Neural progenitor cell (in vitro differentiated cells): ENCODE measurements around the gene TMEM40. TPM values are rescaled to one million over a fixed set of nuclear protein-coding genes. Genes with fewer than 3 reads are reported as not detected.
"Not testable (repeated sequence)": the region's sequence is repeated elsewhere in the genome, so short reads cannot be mapped to it uniquely, and the experiment has no call there.

ENCODE experiments used
- DNase-seq: peaks from one replicate; pipeline ENCODE4 v3.0.0-alpha.2; 2016; ENCODE audit warnings: low spot score
- H2AFZ ChIP-seq: fragments of 200-600 bp; sonication (generic); replicated peaks from 2 replicates; pipeline ENCODE4 v1.6.1; 2016; ENCODE audit warnings: antibody characterized with exemption
- H3F3A ChIP-seq: fragments of 200-600 bp; sonication (generic); 2 replicates; pipeline ENCODE4 v1.6.1; 2016; ENCODE audit warnings: antibody characterized with exemption, low read depth
- H3K27ac ChIP-seq: fragments of 200-600 bp; sonication (generic); 2 replicates; pipeline ENCODE4 v1.5.1; 2016; ENCODE audit warnings: mild to moderate bottlenecking
- H3K27me3 ChIP-seq: fragments of 200-600 bp; sonication (generic); 2 replicates; pipeline ENCODE4 v1.6.1; 2016; ENCODE audit warnings: mild to moderate bottlenecking, moderate library complexity
- H3K36me3 ChIP-seq: fragments of 200-600 bp; sonication (generic); 2 replicates; pipeline ENCODE4 v1.5.1; 2016
- H3K4me1 ChIP-seq: fragments of 200-600 bp; sonication (generic); 2 replicates; pipeline ENCODE4 v1.6.1; 2016; ENCODE audit warnings: mixed run types
- H3K4me2 ChIP-seq: fragments of 200-600 bp; sonication (generic); 2 replicates; pipeline ENCODE4 v1.6.1; 2016
- H3K4me3 ChIP-seq: fragments of 200-600 bp; sonication (generic); 2 replicates; pipeline ENCODE4 v1.5.1; 2016
- H3K79me2 ChIP-seq: fragments of 200-600 bp; sonication (generic); 2 replicates; pipeline ENCODE4 v1.6.1; 2016; ENCODE audit warnings: low read depth
- H3K9ac ChIP-seq: fragments of 200-600 bp; sonication (generic); 2 replicates; pipeline ENCODE4 v1.6.1; 2016
- H3K9me3 ChIP-seq: fragments of 200-600 bp; sonication (generic); 2 replicates; pipeline ENCODE4 v1.5.1; 2016; ENCODE audit warnings: low read depth
- H4K20me1 ChIP-seq: fragments of 200-600 bp; sonication (generic); 2 replicates; pipeline ENCODE4 v1.6.1; 2016; ENCODE audit warnings: low read depth
- H3K27ac Mint-ChIP-seq: 3 replicates; pipeline ENCODE4 v1.8.0; 2021; ENCODE audit warnings: mixed read lengths
- H3K27me3 Mint-ChIP-seq: 2 replicates; pipeline ENCODE4 v1.8.0; 2022; ENCODE audit warnings: low read depth, mild to moderate bottlenecking, inconsistent platforms, moderate library complexity, mixed read lengths; ENCODE audit not compliant: insufficient read depth
- H3K36me3 Mint-ChIP-seq: 3 replicates; pipeline ENCODE4 v1.8.0; 2021; ENCODE audit warnings: mixed read lengths
- H3K4me1 Mint-ChIP-seq: 3 replicates; pipeline ENCODE4 v1.8.0; 2021; ENCODE audit warnings: mixed read lengths
- H3K4me3 Mint-ChIP-seq: 3 replicates; pipeline ENCODE4 v1.8.0; 2021; ENCODE audit warnings: mild to moderate bottlenecking, moderate library complexity, mixed read lengths
- H3K9me3 Mint-ChIP-seq: 3 replicates; pipeline ENCODE4 v1.8.0; 2020; ENCODE audit warnings: mixed read lengths
- CTCF ChIP-seq: fragments of 200-600 bp; sonication (generic); IDR thresholded peaks from 2 replicates; pipeline ENCODE4 v1.5.1; 2017; ENCODE audit warnings: antibody characterized with exemption, mild to moderate bottlenecking
- EZH2 ChIP-seq: fragments of 200-600 bp; sonication (generic); IDR thresholded peaks from 2 replicates; pipeline ENCODE4 v1.6.1; 2017; ENCODE audit warnings: antibody characterized with exemption, mild to moderate bottlenecking, moderate library complexity
- EZH2phosphoT487 ChIP-seq: fragments of 200-600 bp; sonication (generic); IDR thresholded peaks from 2 replicates; pipeline ENCODE4 v1.6.1; 2017; ENCODE audit warnings: antibody characterized with exemption
- total RNA-seq: library from RNA; depleted of rRNA; stranded (reverse); fragments of >200 nt; gene quantifications from 2 replicates; pipeline ENCODE4 v1.2.3, GENCODE V29; 2015; ENCODE audit warnings: low replicate concordance

The TMEM40 gene
- total RNA-seq, 1 donor from 2014 or later = not detected

DNA sequence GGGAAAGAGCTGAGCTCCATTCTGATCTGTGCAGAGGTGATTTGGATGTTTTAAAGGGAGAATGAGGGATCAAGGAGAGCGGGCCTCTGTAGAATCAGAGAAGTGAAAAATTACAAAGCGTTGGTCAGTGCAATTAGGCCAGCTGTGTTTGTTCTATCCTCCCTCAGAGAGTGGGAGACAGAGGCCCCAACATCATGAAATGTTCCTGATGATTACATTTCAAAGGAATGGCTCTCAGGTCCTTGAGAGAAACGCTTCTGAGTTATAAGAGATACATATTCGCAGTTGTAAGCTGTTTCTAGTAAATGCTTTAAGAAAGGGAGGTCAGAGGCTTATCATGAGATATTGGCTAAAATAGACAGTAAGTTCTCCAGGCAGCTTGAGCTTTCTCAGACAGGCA lies 21.7 kb upstream of the TMEM40 start:
- H3K4me1 ChIP-seq = no peaks in the 10 kb centered on the region
- Mint-ChIP-seq H3K27ac (no peak overlapping the region), H3K36me3 (no peaks in the 10 kb centered on the region), H3K4me3 (no peak overlapping the region), H3K4me1 (peaks cover 7% of the 10 kb centered on the region), H3K9me3 (no peaks in the 10 kb centered on the region), H3K27me3 (peaks cover 4% of the 10 kb centered on the region)
- H2AFZ ChIP-seq = no peak overlapping the region
- H3F3A ChIP-seq = no peaks in the 10 kb centered on the region
- TF ChIP-seq CTCF (no peak), EZH2phosphoT487 (no peak), EZH2 (no peak)
- no peak for DNase-seq
- no peak overlapping the region for H3K4me2 ChIP-seq
- no peaks in the 10 kb centered on the region for H3K79me2 ChIP-seq
- H3K9me3 ChIP-seq = no peaks in the 10 kb centered on the region
- H3K4me3 ChIP-seq = no peak overlapping the region
- H3K9ac ChIP-seq = no peak overlapping the region
- H4K20me1 ChIP-seq = no peaks in the 10 kb centered on the region
- H3K27ac ChIP-seq = no peak overlapping the region
- H3K36me3 ChIP-seq = no peaks in the 10 kb centered on the region
- no peaks in the 10 kb centered on the region for H3K27me3 ChIP-seq

GRCh38 chr3:12777171-12777570 lies 18.1 kb upstream of the TMEM40 start:
- no peaks in the 10 kb centered on the region for H3K36me3 Mint-ChIP-seq
- no peaks in the 10 kb centered on the region for H3K79me2 ChIP-seq
- no peak overlapping the region for H3K4me2 ChIP-seq
- no peak overlapping the region for H3K27ac ChIP-seq
- no peak for TF ChIP-seq EZH2phosphoT487
- no peak for TF ChIP-seq CTCF
- no peak for TF ChIP-seq EZH2
- no peaks in the 10 kb centered on the region for H3K9me3 Mint-ChIP-seq
- H3K27me3 Mint-ChIP-seq = peaks cover 8% of the 10 kb centered on the region
- no peaks in the 10 kb centered on the region for H4K20me1 ChIP-seq
- no peaks in the 10 kb centered on the region for H3K27me3 ChIP-seq
- H3K4me1 Mint-ChIP-seq = peaks cover 4% of the 10 kb centered on the region
- H3K4me3 Mint-ChIP-seq = no peak overlapping the region
- H3K9ac ChIP-seq = no peak overlapping the region
- no peaks in the 10 kb centered on the region for H3K36me3 ChIP-seq
- H3K27ac Mint-ChIP-seq = no peak overlapping the region
- no peak for DNase-seq
- H3K9me3 ChIP-seq = no peaks in the 10 kb centered on the region
- no peak overlapping the region for H2AFZ ChIP-seq
- H3K4me1 ChIP-seq = no peaks in the 10 kb centered on the region
- no peak overlapping the region for H3K4me3 ChIP-seq
- H3F3A ChIP-seq = no peaks in the 10 kb centered on the region

DNA sequence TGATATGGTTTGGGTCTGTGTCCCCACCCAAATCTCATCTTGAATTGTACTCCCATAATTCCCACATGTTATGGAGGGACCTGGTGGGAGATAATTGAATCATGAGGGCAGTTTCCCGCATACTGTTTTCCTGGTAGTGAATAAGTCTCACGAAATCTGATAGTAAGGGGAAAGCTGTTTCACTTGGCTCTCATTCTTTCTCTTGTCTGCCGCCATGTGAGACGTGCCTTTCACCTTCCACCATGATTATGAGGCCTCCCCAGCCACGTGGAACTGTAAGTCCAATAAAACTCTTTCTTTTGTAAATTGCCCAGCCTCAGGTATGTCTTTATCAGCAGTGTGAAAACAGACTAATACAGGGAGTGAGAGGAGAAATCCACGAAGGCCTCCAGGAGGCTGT lies 16.9 kb upstream of the TMEM40 start:
- not testable (repeated sequence) for H3K9me3 Mint-ChIP-seq, H3K36me3 Mint-ChIP-seq, H2AFZ ChIP-seq, H3K36me3 ChIP-seq, H3K4me3 ChIP-seq, H4K20me1 ChIP-seq, H3K9me3 ChIP-seq, H3K4me3 Mint-ChIP-seq, H3K4me1 Mint-ChIP-seq, H3K27me3 ChIP-seq, H3K9ac ChIP-seq, H3K4me1 ChIP-seq, H3F3A ChIP-seq, H3K79me2 ChIP-seq, DNase-seq, H3K27ac ChIP-seq, H3K4me2 ChIP-seq, H3K27ac Mint-ChIP-seq
- peaks cover 12% of the 10 kb centered on the region for H3K27me3 Mint-ChIP-seq

GRCh38 chr3:12775226-12775625 lies 16.2 kb upstream of the TMEM40 start:
- Histone ChIP-seq H4K20me1 (no peaks in the 10 kb centered on the region), H3K27me3 (no peaks in the 10 kb centered on the region), H3K27ac (no peak overlapping the region), H3K79me2 (no peaks in the 10 kb centered on the region), H3K4me1 (no peaks in the 10 kb centered on the region), H3K36me3 (no peaks in the 10 kb centered on the region), H3F3A (no peaks in the 10 kb centered on the region), H3K4me3 (no peak overlapping the region), H3K9me3 (no peaks in the 10 kb centered on the region), H2AFZ (no peak overlapping the region), H3K4me2 (no peak overlapping the region), H3K9ac (no peak overlapping the region)
- Mint-ChIP-seq H3K4me1 (peaks cover 7% of the 10 kb centered on the region), H3K27me3 (peaks cover 12% of the 10 kb centered on the region), H3K27ac (no peak overlapping the region), H3K4me3 (no peak overlapping the region), H3K9me3 (no peaks in the 10 kb centered on the region), H3K36me3 (no peaks in the 10 kb centered on the region)
- DNase-seq = no peak
- TF ChIP-seq CTCF (no peak), EZH2phosphoT487 (no peak), EZH2 (no peak)
